Adrenal gland (tissue), 12 donors: ENCODE results near the gene CLASP1. TPM values are rescaled to one million over a fixed set of nuclear protein-coding genes. Genes with fewer than 3 reads are reported as not detected.
"Not testable (repeated sequence)": the region's sequence is repeated elsewhere in the genome, so short reads cannot be mapped to it uniquely, and the experiment has no call there.

Experiments used
- DNase-seq, 7 donors: peaks; one replicate each; pipeline ENCODE4 v3.0.0-alpha.2; 2019 to 2020
- H3K27ac ChIP-seq, 5 donors: fragments of 200-600 bp; sonication (generic) in 4 of 5; 1 replicate in 3 of 5; 2 replicates in 2 of 5; pipeline versions ENCODE4 v1.5.1 to v1.8.0; 2016 to 2020; ENCODE audit warnings: mild to moderate bottlenecking in 1 of 5
- H3K27me3 ChIP-seq: fragments of 200-600 bp; 2 replicates; pipeline ENCODE4 v1.8.0; 2021
- H3K36me3 ChIP-seq, 2 donors: fragments of 200-600 bp; replicated peaks in 1 of 2; 1 replicate in 1 of 2; 2 replicates in 1 of 2; pipeline versions ENCODE4 v1.5.1 to v1.8.0; 2018 to 2022
- H3K4me1 ChIP-seq, 2 donors: fragments of 200-600 bp; replicated peaks in 1 of 2; 1 replicate in 1 of 2; 2 replicates in 1 of 2; pipeline versions ENCODE4 v1.5.1 to v1.8.0; 2018 to 2021
- H3K4me3 ChIP-seq, 4 donors: fragments of 200-600 bp; sonication (generic) in 3 of 4; one replicate each; pipeline ENCODE4 v1.5.1; 2016 to 2018
- H3K9me3 ChIP-seq, 3 donors: fragments of 200-600 bp; sonication (generic) in 1 of 3; replicated peaks in 1 of 3; 1 replicate in 2 of 3; 2 replicates in 1 of 3; pipeline versions ENCODE4 v1.5.1 to v1.8.0; 2016 to 2021
- CTCF ChIP-seq, 6 experiments: fragments of 450-650 bp in 4 of 6; fragments of 200-600 bp in 2 of 6; sonication (generic) in 1 of 6; IDR thresholded peaks; 1 replicate in 5 of 6; 2 replicates in 1 of 6; pipeline versions ENCODE4 v1.5.1 to v1.8.0; 2016 to 2021; ENCODE audit warnings: antibody characterized with exemption in 6 of 6, mild to moderate bottlenecking in 2 of 6, moderate library complexity in 1 of 6
- POLR2A ChIP-seq, 2 donors: fragments of 450-650 bp; IDR thresholded peaks; one replicate each; pipeline ENCODE4 v1.6.1; 2017; ENCODE audit warnings: antibody characterized with exemption in 2 of 2, mild to moderate bottlenecking in 2 of 2, moderate library complexity in 1 of 2
- WGBS, 4 donors: extraction: QIAGEN DNeasy Blood & Tissue Kit in 2 of 4; methylation state at CpG; one replicate each; pipeline versions ENCODE4 v1.1.5 to v1.1.7; 2013 to 2017; 5-methylcytosine and 5-hydroxymethylcytosine counted together
- intact Hi-C, 2 donors: fragments of 100-400 bp; cut with DNase I; formaldehyde crosslinking; loops; one replicate each; pipeline versions ENCODE4 v1.14.1 to v1.15.0; 2022 to 2023
- polyA plus RNA-seq, 3 donors: library from polyadenylated mRNA; stranded (reverse); fragments of 200-250 nt in 2 of 3; fragments of 350-450 nt in 1 of 3; fragmentation: Illumina TruSeq in 1 of 3; extraction: RNeasy Lipid Tissue Mini Kit (QIAGEN cat#74804) in 1 of 3; gene quantifications; one replicate each; pipeline ENCODE4 v1.2.3, GENCODE V29; 2013 to 2014
- total RNA-seq, 9 donors: library from RNA; depleted of rRNA in 4 of 9; stranded (reverse); fragments of >200 nt in 4 of 9; fragments of 120-200 nt in 1 of 9; fragmentation: NEBNext Ultra II Directional in 1 of 9; extraction: Animal tissue kit (Norgen Biotek cat#: 25700) in 1 of 9; gene quantifications; one replicate each; pipeline versions ENCODE4 v1.1.0 to v1.2.4, GENCODE V29; 2013 to 2023
- donor health status: healthy with polysubstance abuse.
- donor health status: Bipolar disorder and iron deficiency.
- donor health status: DM: yes; HTN: yes; CAD: no.
- donor health status: DM: no; HTN: no; CAD: no.
- donor health status: DM: no; HTN: no; CAD: no.
- donor health status: DM: yes; HTN: yes; CAD: no.

Gene CLASP1
- total and polyA plus RNA-seq, 12 donors: 14.9 to 66.1 (median 53.4) TPM

GRCh38 chr2:121613774-121614173 is 35.5 kb downstream of the CLASP1 start:
- H3K27ac ChIP-seq: peak overlapping the region in 1 of 5 donors; percentile 6
- no peak overlapping the region for H3K4me3 ChIP-seq
- no peaks in the 10 kb centered on the region for H3K9me3 ChIP-seq
- 80 to 100% (median 88%) methylated on average over 1 of the region's 1 CpG for WGBS, 4 donors
- no peaks in the 10 kb centered on the region for H3K36me3 ChIP-seq
- H3K27me3 ChIP-seq: no peaks in the 10 kb centered on the region
- TF ChIP-seq POLR2A (IDR thresholded peaks at IDR 0.05) (no peak), CTCF (IDR thresholded peaks at IDR 0.05) (no peak)
- DNase-seq: no peak
- intact Hi-C loops: no loop called here
- H3K4me1 ChIP-seq: peaks cover 0 to 50% of the 10 kb centered on the region in 2 donors

GRCh38 chr2:121613152-121613551 is 36.1 kb downstream of the CLASP1 start:
- no peak for TF ChIP-seq CTCF (IDR thresholded peaks at IDR 0.05)
- no peak for TF ChIP-seq POLR2A (IDR thresholded peaks at IDR 0.05)
- H3K36me3 ChIP-seq: no peaks in the 10 kb centered on the region
- H3K4me3 ChIP-seq: no peak overlapping the region
- intact Hi-C loops: no loop called here
- H3K27ac ChIP-seq: no peak overlapping the region
- H3K9me3 ChIP-seq: no peaks in the 10 kb centered on the region
- DNase-seq: no peak
- H3K4me1 ChIP-seq: peaks cover 0 to 50% of the 10 kb centered on the region in 2 donors
- H3K27me3 ChIP-seq: no peaks in the 10 kb centered on the region

GRCh38 chr2:121611730-121612705 is 37.2 kb downstream of the CLASP1 start:
- H3K27me3 ChIP-seq: no peaks in the 10 kb centered on the region
- H3K4me3 ChIP-seq: no peak overlapping the region
- no peak for TF ChIP-seq CTCF (IDR thresholded peaks at IDR 0.05)
- no peak for TF ChIP-seq POLR2A (IDR thresholded peaks at IDR 0.05)
- 63 to 73% (median 69%) methylated on average over 1 of the region's 1 CpG for WGBS, 4 donors
- no peak for DNase-seq
- no peak overlapping the region for H3K27ac ChIP-seq
- peaks cover 0 to 51% of the 10 kb centered on the region in 2 donors for H3K4me1 ChIP-seq
- H3K36me3 ChIP-seq: no peaks in the 10 kb centered on the region
- H3K9me3 ChIP-seq: no peaks in the 10 kb centered on the region
- intact Hi-C loops: no loop called here

- peaks cover under 1 to 50% of the 10 kb centered on the region in 2 donors for H3K4me1 ChIP-seq
- H3K36me3 ChIP-seq, H3K4me3 ChIP-seq, intact Hi-C loops, H3K9me3 ChIP-seq, H3K27ac ChIP-seq, DNase-seq, H3K27me3 ChIP-seq: not testable (repeated sequence)
- WGBS, 4 donors: 69 to 83% (median 80%) methylated on average over 2 of the region's 2 CpGs
These were observed 38.1 kb downstream of the CLASP1 start for GRCh38 chr2:121611048-121611649.

GRCh38 chr2:121610487-121610874 is 38.8 kb downstream of the CLASP1 start:
- H3K9me3 ChIP-seq, H3K36me3 ChIP-seq, intact Hi-C loops, DNase-seq, H3K27ac ChIP-seq, H3K27me3 ChIP-seq, H3K4me3 ChIP-seq: not testable (repeated sequence)
- H3K4me1 ChIP-seq: peaks cover 7 to 50% of the 10 kb centered on the region in 2 donors
